DOHH2 (cell line): ENCODE results near the gene MOK.

ENCODE experiments used
- H3F3A ChIP-seq: fragments of 200-600 bp; sonication (generic), shearing (Covaris generic); 2 replicates; pipeline ENCODE4 v1.6.0; 2016; ENCODE audit warnings: antibody characterized with exemption, mild to moderate bottlenecking; ENCODE audit not compliant: control insufficient read depth, insufficient read depth
- H3K27ac ChIP-seq: fragments of 200-600 bp; sonication (generic); 2 replicates; pipeline ENCODE4 v1.5.1; 2014; ENCODE audit warnings: low read depth, mild to moderate bottlenecking, low read length, moderate library complexity
- H3K27me3 ChIP-seq: fragments of 200-600 bp; sonication (generic); 2 replicates; pipeline ENCODE4 v1.6.1; 2014; ENCODE audit warnings: mild to moderate bottlenecking, low read length, mixed read lengths; ENCODE audit not compliant: control insufficient read depth
- H3K36me3 ChIP-seq: fragments of 200-600 bp; sonication (generic); 2 replicates; pipeline ENCODE4 v1.6.1; 2014; ENCODE audit warnings: mild to moderate bottlenecking, low read length, moderate library complexity, mixed read lengths; ENCODE audit not compliant: control insufficient read depth
- H3K4me1 ChIP-seq: fragments of 200-600 bp; sonication (generic); 2 replicates; pipeline ENCODE4 v1.6.1; 2014; ENCODE audit warnings: mild to moderate bottlenecking, low read length, mixed read lengths; ENCODE audit not compliant: control insufficient read depth
- H3K4me2 ChIP-seq: fragments of 200-600 bp; sonication (generic); 2 replicates; pipeline ENCODE4 v1.6.0; 2014; ENCODE audit warnings: mild to moderate bottlenecking, low read length, moderate library complexity
- H3K4me3 ChIP-seq: fragments of 200-600 bp; sonication (generic); 2 replicates; pipeline ENCODE4 v1.5.1; 2014; ENCODE audit warnings: mild to moderate bottlenecking, low read length, mixed read lengths
- H3K79me2 ChIP-seq: fragments of 200-600 bp; sonication (generic); 2 replicates; pipeline ENCODE4 v1.6.1; 2014; ENCODE audit warnings: mild to moderate bottlenecking, low read length, mixed read lengths; ENCODE audit not compliant: control insufficient read depth
- H3K9me2 ChIP-seq: fragments of 200-600 bp; sonication (generic); replicated peaks from 2 replicates; pipeline ENCODE4 v1.6.1; 2014; ENCODE audit warnings: mild to moderate bottlenecking, low read length, mixed read lengths; ENCODE audit not compliant: control insufficient read depth
- H3K9me3 ChIP-seq: fragments of 200-600 bp; sonication (generic); 2 replicates; pipeline ENCODE4 v1.6.1; 2014; ENCODE audit warnings: antibody characterized with exemption, low read length, mixed read lengths; ENCODE audit not compliant: control insufficient read depth, insufficient read depth
- H4K20me1 ChIP-seq: fragments of 200-600 bp; sonication (generic); 2 replicates; pipeline ENCODE4 v1.6.0; 2014; ENCODE audit warnings: low read depth, mild to moderate bottlenecking, antibody characterized with exemption, low read length, moderate library complexity; ENCODE audit not compliant: control insufficient read depth, insufficient read depth
- EZH2phosphoT487 ChIP-seq: fragments of 200-600 bp; sonication (generic); IDR thresholded peaks from 2 replicates; pipeline ENCODE4 v1.6.1; 2017; ENCODE audit warnings: borderline replicate concordance, mild to moderate bottlenecking, antibody characterized with exemption, low read length, moderate library complexity, mixed read lengths
- TF ChIP-seq, protein P1 (sequence below): fragments of 200-600 bp; sonication (generic); IDR thresholded peaks from one replicate; pipeline ENCODE4 v1.5.1; 2014; ENCODE audit warnings: antibody characterized with exemption, mild to moderate bottlenecking, low read depth, low read length; ENCODE audit not compliant: poor library complexity, severe bottlenecking

Gene MOK

DNA sequence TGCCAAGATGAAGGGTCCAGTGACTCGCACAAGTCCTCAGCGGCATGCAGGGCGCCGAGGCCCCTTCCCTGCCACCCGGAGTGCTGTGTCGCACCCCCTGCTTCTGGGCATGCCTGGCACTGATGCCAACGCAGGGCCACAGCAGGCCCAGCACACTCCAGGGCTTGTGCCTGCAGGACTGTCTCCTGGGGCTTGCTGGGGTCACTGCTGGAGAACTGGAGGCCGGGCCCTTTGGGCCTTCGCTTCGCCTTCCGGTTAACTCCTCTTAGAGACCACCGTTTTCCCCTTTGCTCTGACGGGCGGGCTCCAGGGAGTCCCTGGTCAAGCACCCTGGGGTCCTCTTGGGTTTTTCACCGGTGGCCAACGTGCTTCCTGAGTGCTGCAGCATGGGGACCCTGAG is 85.6 kb downstream of the MOK start:
- Histone ChIP-seq H3F3A (no peaks in the 10 kb centered on the region), H3K4me3 (peak overlapping the region; percentile 26; the same call in 1 of the 2 replicates), H3K9me2 (no peaks in the 10 kb centered on the region), H4K20me1 (peaks cover 8% of the 10 kb centered on the region; the same call in 1 of the 2 replicates), H3K27me3 (no peaks in the 10 kb centered on the region), H3K4me2 (peak overlapping the region; percentile 59), H3K79me2 (peaks cover 12% of the 10 kb centered on the region), H3K9me3 (no peaks in the 10 kb centered on the region), H3K36me3 (0 out of 2 replicates have a peak, but pooled peaks cover 2% of the 10 kb centered on the region), H3K4me1 (peaks cover 19% of the 10 kb centered on the region), H3K27ac (no peak overlapping the region)
- TF ChIP-seq, protein P1, sequence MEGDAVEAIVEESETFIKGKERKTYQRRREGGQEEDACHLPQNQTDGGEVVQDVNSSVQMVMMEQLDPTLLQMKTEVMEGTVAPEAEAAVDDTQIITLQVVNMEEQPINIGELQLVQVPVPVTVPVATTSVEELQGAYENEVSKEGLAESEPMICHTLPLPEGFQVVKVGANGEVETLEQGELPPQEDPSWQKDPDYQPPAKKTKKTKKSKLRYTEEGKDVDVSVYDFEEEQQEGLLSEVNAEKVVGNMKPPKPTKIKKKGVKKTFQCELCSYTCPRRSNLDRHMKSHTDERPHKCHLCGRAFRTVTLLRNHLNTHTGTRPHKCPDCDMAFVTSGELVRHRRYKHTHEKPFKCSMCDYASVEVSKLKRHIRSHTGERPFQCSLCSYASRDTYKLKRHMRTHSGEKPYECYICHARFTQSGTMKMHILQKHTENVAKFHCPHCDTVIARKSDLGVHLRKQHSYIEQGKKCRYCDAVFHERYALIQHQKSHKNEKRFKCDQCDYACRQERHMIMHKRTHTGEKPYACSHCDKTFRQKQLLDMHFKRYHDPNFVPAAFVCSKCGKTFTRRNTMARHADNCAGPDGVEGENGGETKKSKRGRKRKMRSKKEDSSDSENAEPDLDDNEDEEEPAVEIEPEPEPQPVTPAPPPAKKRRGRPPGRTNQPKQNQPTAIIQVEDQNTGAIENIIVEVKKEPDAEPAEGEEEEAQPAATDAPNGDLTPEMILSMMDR: no peak
- TF ChIP-seq EZH2phosphoT487: no peak

DNA sequence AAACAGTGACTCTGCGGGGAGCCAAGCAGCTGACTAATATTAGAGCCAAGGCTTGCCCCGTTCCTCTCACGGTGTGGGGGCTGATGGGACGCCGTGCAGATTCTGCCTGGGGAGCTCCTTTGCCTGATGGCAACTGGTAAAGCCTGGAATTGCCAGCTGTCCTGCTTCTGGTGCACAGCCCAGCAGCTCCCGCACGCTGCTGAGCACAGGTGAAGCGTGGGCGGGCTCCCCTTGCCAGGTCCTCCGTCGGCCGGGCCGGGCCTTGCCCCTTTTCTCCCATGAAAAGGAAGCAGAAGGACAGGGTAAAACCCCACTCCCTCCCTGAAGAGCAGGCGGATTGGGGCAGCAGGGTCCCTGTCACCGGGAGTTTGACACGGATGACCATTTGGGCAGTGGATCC is 86.3 kb downstream of the MOK start:
- H3K27me3 ChIP-seq: no peaks in the 10 kb centered on the region
- H3K4me1 ChIP-seq: peaks cover 19% of the 10 kb centered on the region
- no peak overlapping the region for H3K4me3 ChIP-seq
- H3K9me3 ChIP-seq: no peaks in the 10 kb centered on the region
- TF ChIP-seq, protein P1: no peak
- no peak for TF ChIP-seq EZH2phosphoT487
- H3F3A ChIP-seq: no peaks in the 10 kb centered on the region
- H3K4me2 ChIP-seq: no peak overlapping the region
- H3K79me2 ChIP-seq: peaks cover 12% of the 10 kb centered on the region
- peaks cover 8% of the 10 kb centered on the region; the same call in 1 of the 2 replicates for H4K20me1 ChIP-seq
- H3K9me2 ChIP-seq: no peaks in the 10 kb centered on the region
- 0 out of 2 replicates have a peak, but pooled peaks cover 2% of the 10 kb centered on the region for H3K36me3 ChIP-seq
- H3K27ac ChIP-seq: no peak overlapping the region

DNA sequence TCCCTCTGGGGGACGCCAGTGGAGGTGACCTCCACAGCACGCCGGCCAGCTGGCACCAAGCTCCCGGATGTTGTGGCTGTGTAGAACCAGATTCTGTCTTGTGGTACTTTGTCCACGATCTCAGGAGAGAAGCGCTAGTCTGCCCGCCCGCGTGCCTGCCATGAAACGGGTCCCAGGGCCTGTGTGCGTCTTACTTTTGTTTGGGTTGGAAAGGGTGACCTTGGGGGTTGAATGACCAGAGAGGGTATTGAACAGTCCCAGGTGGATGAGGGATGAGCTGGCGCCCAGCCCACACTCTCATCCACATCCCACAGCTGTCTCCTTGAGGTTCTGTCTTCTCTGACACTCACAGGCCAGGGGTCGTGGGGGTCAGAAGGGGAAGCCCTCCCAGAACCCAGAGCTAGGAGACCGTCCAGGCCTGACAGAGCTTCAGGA is 87.0 kb downstream of the MOK start:
- H3K27ac ChIP-seq: no peak overlapping the region
- H3K27me3 ChIP-seq: no peaks in the 10 kb centered on the region
- H3K9me2 ChIP-seq: no peaks in the 10 kb centered on the region
- no peaks in the 10 kb centered on the region for H3F3A ChIP-seq
- peaks cover 2% of the 10 kb centered on the region; the same call in 1 of the 2 replicates for H3K36me3 ChIP-seq
- H3K4me3 ChIP-seq: no peak overlapping the region
- no peaks in the 10 kb centered on the region for H3K9me3 ChIP-seq
- TF ChIP-seq, protein P1: no peak
- no peak for TF ChIP-seq EZH2phosphoT487
- H3K4me1 ChIP-seq: peaks cover 19% of the 10 kb centered on the region
- no peak overlapping the region for H3K4me2 ChIP-seq
- peaks cover 12% of the 10 kb centered on the region for H3K79me2 ChIP-seq
- peaks cover 8% of the 10 kb centered on the region; the same call in 1 of the 2 replicates for H4K20me1 ChIP-seq
